ENCODE measurements around the gene SLC25A48. TPM values are rescaled to one million over a fixed set of nuclear protein-coding genes. Genes with fewer than 3 reads are reported as not detected.

The SLC25A48 gene
- total RNA-seq, 1 experiment from 2014 or later: not detected

GRCh38 chr5:135894276-135894675, 59.8 kb downstream of the SLC25A48 start:
- Histone ChIP-seq H3K27ac (no peak overlapping the region), H3K79me2 (ENCODE audit: low read depth) (no peaks in the 10 kb centered on the region), H3K27me3 (ENCODE audit: insufficient read depth, low read depth) (peaks cover 8% of the 10 kb centered on the region; the same call in 1 of the 2 replicates), H3F3A (ENCODE audit: insufficient read depth, low read depth) (no peaks in the 10 kb centered on the region; the same call in 1 of the 2 replicates), H2AFZ (no peak overlapping the region), H3K36me3 (ENCODE audit: low read depth) (no peaks in the 10 kb centered on the region), H3K4me1 (replicated peaks; ENCODE audit: insufficient read depth) (peaks cover 20% of the 10 kb centered on the region), H3K9me2 (ENCODE audit: insufficient read depth) (no peaks in the 10 kb centered on the region), H3K4me2 (no peak overlapping the region), H4K20me1 (ENCODE audit: insufficient read depth) (no peaks in the 10 kb centered on the region), H3K4me3 (no peak overlapping the region), H3K9me3 (ENCODE audit: insufficient read depth, low read depth) (no peaks in the 10 kb centered on the region)
- intact Hi-C loops (cut with micrococcal nuclease; ENCODE audit: unreplicated experiment): no loop called here
- ChIA-PET CTCF (no interaction called here), POLR2A (ENCODE audit: unreplicated experiment) (no interaction called here)
- no peak for TF ChIP-seq EZH2 (IDR thresholded peaks at IDR 0.05; ENCODE audit: low read depth)
- TF ChIP-seq, protein P1, sequence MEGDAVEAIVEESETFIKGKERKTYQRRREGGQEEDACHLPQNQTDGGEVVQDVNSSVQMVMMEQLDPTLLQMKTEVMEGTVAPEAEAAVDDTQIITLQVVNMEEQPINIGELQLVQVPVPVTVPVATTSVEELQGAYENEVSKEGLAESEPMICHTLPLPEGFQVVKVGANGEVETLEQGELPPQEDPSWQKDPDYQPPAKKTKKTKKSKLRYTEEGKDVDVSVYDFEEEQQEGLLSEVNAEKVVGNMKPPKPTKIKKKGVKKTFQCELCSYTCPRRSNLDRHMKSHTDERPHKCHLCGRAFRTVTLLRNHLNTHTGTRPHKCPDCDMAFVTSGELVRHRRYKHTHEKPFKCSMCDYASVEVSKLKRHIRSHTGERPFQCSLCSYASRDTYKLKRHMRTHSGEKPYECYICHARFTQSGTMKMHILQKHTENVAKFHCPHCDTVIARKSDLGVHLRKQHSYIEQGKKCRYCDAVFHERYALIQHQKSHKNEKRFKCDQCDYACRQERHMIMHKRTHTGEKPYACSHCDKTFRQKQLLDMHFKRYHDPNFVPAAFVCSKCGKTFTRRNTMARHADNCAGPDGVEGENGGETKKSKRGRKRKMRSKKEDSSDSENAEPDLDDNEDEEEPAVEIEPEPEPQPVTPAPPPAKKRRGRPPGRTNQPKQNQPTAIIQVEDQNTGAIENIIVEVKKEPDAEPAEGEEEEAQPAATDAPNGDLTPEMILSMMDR (conservative IDR thresholded peaks at IDR 0.05): no peak
- no peak for DNase-seq
- no TSS peak for BruUV-seq (replicated peaks)

- no peak overlapping the region for H3K4me3 ChIP-seq
- no peak for TF ChIP-seq EZH2 (IDR thresholded peaks at IDR 0.05; ENCODE audit: low read depth)
- TF ChIP-seq, protein P1 (conservative IDR thresholded peaks at IDR 0.05): no peak
- no peak for DNase-seq
- no peaks in the 10 kb centered on the region for H3K36me3 ChIP-seq (ENCODE audit: low read depth)
- H4K20me1 ChIP-seq (ENCODE audit: insufficient read depth): no peaks in the 10 kb centered on the region
- no TSS peak for BruUV-seq (replicated peaks)
- no peak overlapping the region for H3K4me2 ChIP-seq
- H3K9me2 ChIP-seq (ENCODE audit: insufficient read depth): no peaks in the 10 kb centered on the region
- no peaks in the 10 kb centered on the region for H3K79me2 ChIP-seq (ENCODE audit: low read depth)
- no peaks in the 10 kb centered on the region for H3K9me3 ChIP-seq (ENCODE audit: insufficient read depth, low read depth)
- ChIA-PET CTCF (no interaction called here), POLR2A (ENCODE audit: unreplicated experiment) (no interaction called here)
- no peak overlapping the region for H3K27ac ChIP-seq
- no peak overlapping the region for H2AFZ ChIP-seq
- peaks cover 14% of the 10 kb centered on the region; the same call in 1 of the 2 replicates for H3K27me3 ChIP-seq (ENCODE audit: insufficient read depth, low read depth)
- no peaks in the 10 kb centered on the region; the same call in 1 of the 2 replicates for H3F3A ChIP-seq (ENCODE audit: insufficient read depth, low read depth)
- H3K4me1 ChIP-seq (replicated peaks; ENCODE audit: insufficient read depth): peaks cover 20% of the 10 kb centered on the region
- intact Hi-C loops (cut with micrococcal nuclease; ENCODE audit: unreplicated experiment): no loop called here
Measured at GRCh38 chr5:135894789-135895188, 60.3 kb downstream of the SLC25A48 start.

- H3K27ac ChIP-seq: no peak within 1 kb of the TSS
- H3K79me2 ChIP-seq (ENCODE audit: low read depth): no peaks in the 10 kb centered on the region
- POLR2A ChIA-PET (ENCODE audit: unreplicated experiment): no interaction called here
- H3K36me3 ChIP-seq (ENCODE audit: low read depth): no peaks in the 10 kb centered on the region
- no peaks in the 10 kb centered on the region; the same call in 1 of the 2 replicates for H3F3A ChIP-seq (ENCODE audit: insufficient read depth, low read depth)
- no TSS peak for BruUV-seq (replicated peaks)
- no peaks in the 10 kb centered on the region for H3K9me2 ChIP-seq (ENCODE audit: insufficient read depth)
- H3K9me3 ChIP-seq (ENCODE audit: insufficient read depth, low read depth): no peaks in the 10 kb centered on the region
- CTCF ChIA-PET: no interaction called here
- H4K20me1 ChIP-seq (ENCODE audit: insufficient read depth): no peaks in the 10 kb centered on the region
- H3K4me3 ChIP-seq: no peak within 1 kb of the TSS
- intact Hi-C loops (cut with micrococcal nuclease; ENCODE audit: unreplicated experiment): no loop called here
- no peak for DNase-seq
- H2AFZ ChIP-seq: no peak within 1 kb of the TSS
- H3K27me3 ChIP-seq (ENCODE audit: insufficient read depth, low read depth): peaks cover 16% of the 10 kb centered on the region; the same call in 1 of the 2 replicates
- no peak within 1 kb of the TSS for H3K4me2 ChIP-seq
- TF ChIP-seq, protein P1 (conservative IDR thresholded peaks at IDR 0.05): no peak
- TF ChIP-seq EZH2 (IDR thresholded peaks at IDR 0.05; ENCODE audit: low read depth): no peak
- peaks cover 20% of the 10 kb centered on the region for H3K4me1 ChIP-seq (replicated peaks; ENCODE audit: insufficient read depth)
Measured at GRCh38 chr5:135895474-135896006, 61.1 kb downstream of the SLC25A48 start, which contains the start of gene IL9. Gene IL9, minus strand, starts transcription at chr5:135895841. Its CDS starts 25 bp downstream, at chr5:135895816.
